Tibial artery (tissue), 4 donors: ENCODE data around the gene NDUFAF2.
"Not testable (repeated sequence)": the region's sequence is repeated elsewhere in the genome, so short reads cannot be mapped to it uniquely, and the experiment has no call there.

ENCODE experiments used
- DNase-seq, 2 donors: peaks; one replicate each; pipeline ENCODE4 v3.0.0-alpha.2; 2019
- H3K27ac ChIP-seq, 2 donors: fragments of 200-600 bp; sonication (generic) in 1 of 2; 1 replicate in 1 of 2; 2 replicates in 1 of 2; pipeline ENCODE4 v1.5.1; 2018 to 2019; ENCODE audit warnings: mild to moderate bottlenecking in 1 of 2
- H3K27me3 ChIP-seq, 2 donors: fragments of 200-600 bp; sonication (generic) in 1 of 2; one replicate each; pipeline versions ENCODE4 v1.5.1 to v1.6.0; 2016 to 2019
- H3K36me3 ChIP-seq, 3 donors: fragments of 200-600 bp; sonication (generic) in 2 of 3; one replicate each; pipeline ENCODE4 v1.5.1; 2016 to 2019; ENCODE audit warnings: mild to moderate bottlenecking in 2 of 3
- H3K4me1 ChIP-seq, 4 donors: fragments of 200-600 bp; sonication (generic) in 2 of 4; 1 replicate in 3 of 4; 2 replicates in 1 of 4; pipeline ENCODE4 v1.5.1; 2016 to 2019
- H3K4me3 ChIP-seq, 2 donors: fragments of 200-600 bp; sonication (generic) in 1 of 2; 1 replicate in 1 of 2; 2 replicates in 1 of 2; pipeline ENCODE4 v1.5.1; 2018 to 2019; ENCODE audit warnings: mild to moderate bottlenecking in 2 of 2
- H3K9me3 ChIP-seq, 3 donors: fragments of 200-600 bp; sonication (generic) in 1 of 3; one replicate each; pipeline ENCODE4 v1.5.1; 2016 to 2019
- CTCF ChIP-seq, 2 experiments: fragments of 200-600 bp in 1 of 2; fragments of 450-650 bp in 1 of 2; IDR thresholded peaks; one replicate each; pipeline ENCODE4 v1.5.1; 2017 to 2019; ENCODE audit warnings: antibody characterized with exemption in 2 of 2, mild to moderate bottlenecking in 1 of 2, moderate library complexity in 1 of 2
- intact Hi-C: fragments of 100-400 bp; cut with DNase I; formaldehyde crosslinking; loops from one replicate; pipeline ENCODE4 v1.15.0; 2023; ENCODE audit warnings: low total_unique reads

NDUFAF2 gene

DNA sequence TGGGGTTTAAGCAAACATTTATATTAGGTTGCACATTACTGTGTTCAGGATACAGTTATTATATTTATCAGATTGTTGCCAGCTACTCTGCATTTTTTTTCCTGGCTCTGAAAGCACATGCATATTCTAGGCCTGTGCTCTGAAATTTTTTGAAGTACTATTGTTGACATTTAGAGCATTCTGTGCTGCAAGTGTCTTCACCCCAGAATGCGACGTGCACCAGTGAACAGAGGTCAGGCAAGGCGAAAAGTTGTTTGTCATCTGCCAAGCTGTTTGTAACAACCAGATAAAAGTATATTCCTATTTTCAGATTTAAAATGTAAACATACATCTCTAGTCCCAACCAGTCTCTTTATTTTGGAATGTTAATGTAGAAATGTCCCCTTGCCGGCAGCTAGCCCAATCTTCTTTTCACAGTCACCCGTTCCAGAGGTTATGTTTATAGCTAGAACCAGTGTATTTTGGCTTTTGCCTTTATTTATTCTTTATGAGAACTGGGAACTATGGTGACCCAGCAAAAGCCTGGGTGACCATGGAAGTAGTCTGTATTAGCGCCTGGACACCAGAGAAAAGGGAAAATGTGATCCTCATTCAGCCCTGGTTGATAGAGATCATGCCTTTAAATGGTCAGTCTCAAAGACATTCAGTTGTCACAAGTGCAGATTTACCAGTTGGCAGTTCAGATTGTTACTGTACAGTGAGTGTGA, 84.6 kb downstream of the NDUFAF2 start:
- Histone ChIP-seq H3K4me1 (peaks cover 0 to 70% (median 6%) of the 10 kb centered on the region in 4 donors), H3K9me3 (no peaks in the 10 kb centered on the region), H3K27ac (peak overlapping the region; percentile 65 to 72), H3K27me3 (no peaks in the 10 kb centered on the region), H3K4me3 (no peak overlapping the region), H3K36me3 (no peaks in the 10 kb centered on the region)
- TF ChIP-seq CTCF (IDR thresholded peaks at IDR 0.05) = no peak
- intact Hi-C loops = no loop called here
- no peak for DNase-seq

GRCh38 chr5:61030163-61030482, 85.1 kb downstream of the NDUFAF2 start:
- H3K27me3 ChIP-seq = no peaks in the 10 kb centered on the region
- H3K4me1 ChIP-seq = peaks cover 0 to 65% (median 5%) of the 10 kb centered on the region in 4 donors
- peak overlapping the region; percentile 65 to 72 for H3K27ac ChIP-seq
- H3K36me3 ChIP-seq = no peaks in the 10 kb centered on the region
- TF ChIP-seq CTCF (IDR thresholded peaks at IDR 0.05) = no peak
- no peak for DNase-seq
- no peaks in the 10 kb centered on the region for H3K9me3 ChIP-seq
- intact Hi-C loops = no loop called here
- no peak overlapping the region for H3K4me3 ChIP-seq

GRCh38 chr5:61031301-61031700, 86.3 kb downstream of the NDUFAF2 start:
- H3K27me3 ChIP-seq, intact Hi-C loops, H3K9me3 ChIP-seq, H3K36me3 ChIP-seq, DNase-seq, H3K4me3 ChIP-seq: not testable (repeated sequence)
- Histone ChIP-seq H3K4me1 (peaks cover 0 to 53% (median 5%) of the 10 kb centered on the region in 4 donors), H3K27ac (peak overlapping the region in 1 of 2 donors; percentile 65)

DNA sequence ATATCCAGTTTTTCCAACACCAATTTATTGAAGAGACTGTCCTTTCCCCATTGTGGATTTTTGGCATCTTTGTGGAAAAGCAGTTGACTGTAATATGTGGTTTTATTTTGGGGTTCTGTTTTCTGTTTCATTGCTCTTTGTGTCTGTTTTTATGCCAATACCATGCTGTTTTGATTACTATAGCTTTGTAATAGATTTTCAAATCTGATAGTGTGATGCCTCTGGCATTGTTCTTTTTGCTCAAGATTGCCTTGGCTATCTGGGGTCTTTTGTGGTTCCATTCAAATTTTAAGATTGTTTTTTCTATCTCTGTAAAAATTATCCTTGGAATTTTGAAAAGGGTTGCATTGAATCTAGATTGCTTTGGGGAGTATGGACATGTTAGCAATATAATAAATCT, 99.5 kb downstream of the NDUFAF2 start:
- TF ChIP-seq CTCF (IDR thresholded peaks at IDR 0.05) = no peak
- DNase-seq = no peak
- intact Hi-C loops = no loop called here
- H3K27ac ChIP-seq = no peak overlapping the region
- peaks cover 0 to 4% (median 0%) of the 10 kb centered on the region in 3 donors for H3K9me3 ChIP-seq
- H3K4me1 ChIP-seq = no peaks in the 10 kb centered on the region
- H3K4me3 ChIP-seq = no peak overlapping the region
- H3K27me3 ChIP-seq = no peaks in the 10 kb centered on the region
- peaks cover 0 to 3% (median 0%) of the 10 kb centered on the region in 3 donors for H3K36me3 ChIP-seq

- intact Hi-C loops = no loop called here
- no peaks in the 10 kb centered on the region for H3K27me3 ChIP-seq
- no peak for DNase-seq
- H3K9me3 ChIP-seq = peaks cover 0 to 4% (median 0%) of the 10 kb centered on the region in 3 donors
- H3K4me3 ChIP-seq = no peak overlapping the region
- no peak overlapping the region for H3K27ac ChIP-seq
- peaks cover 0 to 3% (median 0%) of the 10 kb centered on the region in 3 donors for H3K36me3 ChIP-seq
- H3K4me1 ChIP-seq = peaks cover 0 to 7% (median 0%) of the 10 kb centered on the region in 4 donors
- no peak for TF ChIP-seq CTCF (IDR thresholded peaks at IDR 0.05)
Observed at GRCh38 chr5:61047346-61047745, 102.3 kb downstream of the NDUFAF2 start.

DNA sequence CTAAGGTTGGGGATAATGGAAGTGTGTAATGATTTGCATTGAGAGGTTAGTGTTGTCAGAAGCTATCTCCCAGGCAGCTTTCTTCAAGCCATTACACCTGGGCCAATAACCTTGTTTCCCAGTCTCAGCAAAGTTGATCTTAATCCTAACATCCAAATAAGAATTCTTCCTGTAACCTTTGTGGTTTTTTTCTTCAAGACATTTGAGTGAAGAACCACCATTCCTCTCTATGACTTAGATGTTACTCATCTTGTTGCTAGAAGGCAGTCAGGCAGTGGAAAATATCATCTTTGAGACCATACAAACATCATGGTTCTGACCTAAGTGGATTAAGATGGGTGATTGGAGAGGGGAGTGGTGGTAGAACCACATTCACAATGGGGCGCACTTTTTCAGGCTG, 103.5 kb downstream of the NDUFAF2 start:
- peaks cover 0 to 3% (median 0%) of the 10 kb centered on the region in 3 donors for H3K36me3 ChIP-seq
- TF ChIP-seq CTCF (IDR thresholded peaks at IDR 0.05) = no peak
- no peak overlapping the region for H3K4me3 ChIP-seq
- peaks cover 0 to 19% (median 0%) of the 10 kb centered on the region in 4 donors for H3K4me1 ChIP-seq
- no peaks in the 10 kb centered on the region for H3K27me3 ChIP-seq
- H3K27ac ChIP-seq = no peak overlapping the region
- H3K9me3 ChIP-seq = peaks cover 0 to 4% (median 0%) of the 10 kb centered on the region in 3 donors
- DNase-seq = no peak
- intact Hi-C loops = no loop called here
